ENCODE measurements around the gene NMBR.
A peak's percentile ranks its signal among the peaks of the same experiment; 100 is the strongest.
"Not testable (repeated sequence)": the region's sequence is repeated elsewhere in the genome, so short reads cannot be mapped to it uniquely, and the experiment has no call there.

NMBR gene

GRCh38 chr6:142154336-142154735 is 7.4 kb upstream of the NMBR start:
- no peak for DNase-seq

GRCh38 chr6:142153196-142153595 is 6.3 kb upstream of the NMBR start:
- DNase-seq: no peak

GRCh38 chr6:142152746-142153145 is 5.8 kb upstream of the NMBR start:
- peak; percentile 80 for DNase-seq

GRCh38 chr6:142141531-142141930 is 5.4 kb downstream of the NMBR start:
- not testable (repeated sequence) for DNase-seq

- DNase-seq: no peak
Observed at GRCh38 chr6:142138876-142139275, 8.0 kb downstream of the NMBR start.

GRCh38 chr6:142132625-142133024 is 14.3 kb downstream of the NMBR start, which contains the start of gene GJE1:
Gene GJE1, plus strand, starts transcription at chr6:142132925. Its CDS starts 234 bp downstream, at chr6:142133159.
- DNase-seq: no peak

- no peak for DNase-seq
Observed at GRCh38 chr6:142130814-142131213, 16.1 kb downstream of the NMBR start.

GRCh38 chr6:142121342-142121741 is 25.6 kb downstream of the NMBR start:
- no peak for DNase-seq

- peak; percentile 2 for DNase-seq
Observed at GRCh38 chr6:142118925-142119324, 28.0 kb downstream of the NMBR start.

- no peak for DNase-seq
Observed at GRCh38 chr6:142118328-142118727, 28.6 kb downstream of the NMBR start.

GRCh38 chr6:142117366-142117765 is 29.6 kb downstream of the NMBR start:
- no peak for DNase-seq

GRCh38 chr6:142112451-142113061 is 34.4 kb downstream of the NMBR start:
- peak; percentile 68 for DNase-seq

- DNase-seq: not testable (repeated sequence)
Observed at GRCh38 chr6:142110820-142111219, 36.1 kb downstream of the NMBR start.

GRCh38 chr6:142104820-142105219 is 42.1 kb downstream of the NMBR start:
- DNase-seq: not testable (repeated sequence)

GRCh38 chr6:142088858-142089216 is 58.1 kb downstream of the NMBR start:
- peak; percentile 51 for DNase-seq

GRCh38 chr6:142087950-142088857 is 58.7 kb downstream of the NMBR start:
- no peak for DNase-seq

- DNase-seq: no peak
Observed at GRCh38 chr6:142079130-142079529, 67.8 kb downstream of the NMBR start.

GRCh38 chr6:142075516-142076101 is 71.3 kb downstream of the NMBR start:
- no peak for DNase-seq

GRCh38 chr6:142074516-142074915 is 72.4 kb downstream of the NMBR start:
- no peak for DNase-seq

- no peak for DNase-seq
Observed at GRCh38 chr6:142071981-142072380, 74.9 kb downstream of the NMBR start.

- no peak for DNase-seq
Observed at GRCh38 chr6:142068416-142068815, 78.5 kb downstream of the NMBR start.

- DNase-seq: not testable (repeated sequence)
Observed at GRCh38 chr6:142062861-142063260, 84.1 kb downstream of the NMBR start.

GRCh38 chr6:142058551-142059290 is 88.2 kb downstream of the NMBR start:
- DNase-seq: no peak

All from fibroblast of skin of back (primary cell).